ENCODE results near the gene IL1RN. TPM values are rescaled to one million over a fixed set of nuclear protein-coding genes. Genes with fewer than 3 reads are reported as not detected.

The IL1RN gene
- total and polyA plus RNA-seq, 10 of the 15 experiments (the other 5 are each of a cell fraction or from before 2014, with no cell fraction given) = 0.04 TPM; not detected in 7

- TF ChIP-seq BRCA1 (IDR thresholded peaks at IDR 0.05; ENCODE audit: low read depth, low read length) (no peak), EGR1 (IDR thresholded peaks at IDR 0.05; ENCODE audit: borderline replicate concordance in 1 of 2, low read depth in 2 of 2, low read length in 2 of 2) (peak in 1 of 2 experiments; percentile 73; a peak in 2 of 3 replicates), ZNF622 (IDR thresholded peaks at IDR 0.05) (no peak), MTA2 (IDR thresholded peaks at IDR 0.05; ENCODE audit: low read depth) (no peak), HSF1 (IDR thresholded peaks at IDR 0.05; ENCODE audit: low read depth, low read length) (no peak), FOXK2 (IDR thresholded peaks at IDR 0.05) (no peak)
- TF ChIP-seq, protein P1, sequence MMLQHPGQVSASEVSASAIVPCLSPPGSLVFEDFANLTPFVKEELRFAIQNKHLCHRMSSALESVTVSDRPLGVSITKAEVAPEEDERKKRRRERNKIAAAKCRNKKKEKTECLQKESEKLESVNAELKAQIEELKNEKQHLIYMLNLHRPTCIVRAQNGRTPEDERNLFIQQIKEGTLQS (IDR thresholded peaks at IDR 0.05; ENCODE audit: borderline replicate concordance, extremely low read depth, low read depth, low read length) = no peak
These were observed 11.1 kb upstream of the IL1RN start (continued) for GRCh38 chr2:113116100-113116958.

DNA sequence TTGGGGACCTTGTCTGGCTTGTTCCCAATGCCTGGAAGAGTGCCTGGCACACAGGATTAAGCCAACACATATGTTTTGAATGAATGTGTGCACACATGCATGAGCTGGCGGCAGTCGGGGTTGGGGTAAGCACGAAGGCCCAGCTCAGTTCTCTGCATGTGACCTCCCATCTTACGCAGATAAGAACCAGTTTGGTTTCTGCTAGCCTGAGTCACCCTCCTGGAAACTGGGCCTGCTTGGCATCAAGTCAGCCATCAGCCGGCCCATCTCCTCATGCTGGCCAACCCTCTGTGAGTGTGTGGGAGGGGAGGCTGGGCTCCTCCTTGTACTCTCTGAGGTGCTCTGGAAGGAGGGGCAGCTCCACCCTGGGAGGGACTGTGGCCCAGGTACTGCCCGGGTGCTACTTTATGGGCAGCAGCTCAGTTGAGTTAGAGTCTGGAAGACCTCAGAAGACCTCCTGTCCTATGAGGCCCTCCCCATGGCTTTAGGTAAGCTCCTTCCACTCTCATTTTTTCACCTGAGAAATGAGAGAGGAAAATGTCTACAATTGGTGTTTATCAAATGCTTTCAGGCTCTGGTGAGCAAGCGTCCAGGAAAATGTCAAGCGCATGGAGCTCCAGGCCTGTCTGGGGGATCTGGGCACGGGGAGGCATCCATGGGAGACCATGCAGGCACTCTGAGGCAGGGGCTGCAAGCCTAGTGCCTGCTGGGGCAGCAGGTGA, 9.7 kb upstream of the IL1RN start:
- Histone ChIP-seq H3K27me3 (replicated peaks in 1 of 2; ENCODE audit: control insufficient read depth in 2 of 2, insufficient read depth in 2 of 2, low read length in 1 of 2) (no peaks in the 10 kb centered on the region), H3K4me2 (ENCODE audit: control insufficient read depth, insufficient read depth) (no peak overlapping the region), H3K9me3 (replicated peaks; ENCODE audit: control insufficient read depth, insufficient read depth, low read length) (no peaks in the 10 kb centered on the region), H3K27ac (ENCODE audit: control insufficient read depth, insufficient read depth) (no peak overlapping the region), H3K79me2 (ENCODE audit: control insufficient read depth, insufficient read depth, low read length) (no peaks in the 10 kb centered on the region), H2AFZ (ENCODE audit: control insufficient read depth, low read depth, low read length) (no peak overlapping the region), H4K20me1 (ENCODE audit: control insufficient read depth, insufficient read depth) (no peaks in the 10 kb centered on the region), H3K9ac (ENCODE audit: control insufficient read depth, insufficient read depth, low read length) (no peak overlapping the region), H3K4me1 (ENCODE audit: control insufficient read depth, insufficient read depth, low read length) (peaks cover 13% of the 10 kb centered on the region), H3K36me3 (ENCODE audit: control insufficient read depth in 2 of 2, insufficient read depth in 2 of 2, low read length in 1 of 2) (no peaks in the 10 kb centered on the region), H3K4me3 (no peak overlapping the region)
- ChIA-PET CTCF (interaction anchor here (0.7 to 1.3 kb wide), 3 partner anchors 17 to 21 kb away, joined by 3 to 5 read pairs (median 4); no protein-coding TSS in a partner anchor), RAD21 (ENCODE audit: unreplicated experiment) (interaction anchor here (1.8 kb wide), 1 partner anchor 38 kb away, joined by 4 read pairs; no protein-coding TSS in a partner anchor), POLR2A (no interaction called here), SMC1A (ENCODE audit: uncharacterized antibody, unreplicated experiment) (no interaction called here)
- in situ Hi-C loops (cut with MboI) = no loop called here
- BruUV-seq (replicated peaks) = no TSS peak
- DNase-seq (ENCODE audit: low read depth, low spot score) = no peak
- intact Hi-C loops (cut with micrococcal nuclease; ENCODE audit: unreplicated experiment) = no loop called here
- no peak; the same call in 2 of the 3 replicates for ATAC-seq
- FAIRE-seq = no peak
- WGBS (ENCODE audit: insufficient coverage, insufficient replicate concordance, low lambda C conversion rate, missing lambda C conversion rate) = 95% methylated on average over 9 of the region's 9 CpGs
- TF ChIP-seq PAX5 (IDR thresholded peaks at IDR 0.05; ENCODE audit: borderline replicate concordance, low read depth, low read length) (no peak), ZNF217 (IDR thresholded peaks at IDR 0.05) (no peak), FOXK2 (IDR thresholded peaks at IDR 0.05) (no peak), NR2C2 (IDR thresholded peaks at IDR 0.05; ENCODE audit: borderline replicate concordance, control insufficient read depth, insufficient read length, low read depth) (no peak), YY1 (IDR thresholded peaks at IDR 0.05; ENCODE audit: low read depth, low read length) (no peak), NFYA (IDR thresholded peaks at IDR 0.05; ENCODE audit: borderline replicate concordance, low read depth, low read length) (no peak), MTA2 (IDR thresholded peaks at IDR 0.05; ENCODE audit: low read depth) (no peak), TBL1XR1 (IDR thresholded peaks at IDR 0.05; ENCODE audit: low read depth, low read length) (no peak), NR2C1 (IDR thresholded peaks at IDR 0.05) (no peak)
- TF ChIP-seq, protein P2, sequence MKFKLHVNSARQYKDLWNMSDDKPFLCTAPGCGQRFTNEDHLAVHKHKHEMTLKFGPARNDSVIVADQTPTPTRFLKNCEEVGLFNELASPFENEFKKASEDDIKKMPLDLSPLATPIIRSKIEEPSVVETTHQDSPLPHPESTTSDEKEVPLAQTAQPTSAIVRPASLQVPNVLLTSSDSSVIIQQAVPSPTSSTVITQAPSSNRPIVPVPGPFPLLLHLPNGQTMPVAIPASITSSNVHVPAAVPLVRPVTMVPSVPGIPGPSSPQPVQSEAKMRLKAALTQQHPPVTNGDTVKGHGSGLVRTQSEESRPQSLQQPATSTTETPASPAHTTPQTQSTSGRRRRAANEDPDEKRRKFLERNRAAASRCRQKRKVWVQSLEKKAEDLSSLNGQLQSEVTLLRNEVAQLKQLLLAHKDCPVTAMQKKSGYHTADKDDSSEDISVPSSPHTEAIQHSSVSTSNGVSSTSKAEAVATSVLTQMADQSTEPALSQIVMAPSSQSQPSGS (IDR thresholded peaks at IDR 0.05; ENCODE audit: low read length) = no peak

All from GM12878 (cell line).